Measurements from ENCODE around the gene VAMP5.

Gene VAMP5

GRCh38 chr2:85578243-85579180 lies 5.7 kb upstream of the VAMP5 start:
- FAIRE-seq (no peak), DNase-seq (ENCODE audit: insufficient read length, low spot score) (no peak)
- TF ChIP-seq CTCF (IDR thresholded peaks at IDR 0.05; ENCODE audit: insufficient read depth, missing control alignments) = no peak

- DNase-seq (ENCODE audit: insufficient read length, low spot score) (no peak), FAIRE-seq (no peak)
- no peak for TF ChIP-seq CTCF (IDR thresholded peaks at IDR 0.05; ENCODE audit: insufficient read depth, missing control alignments)
These were observed 4.8 kb upstream of the VAMP5 start for GRCh38 chr2:85579266-85579935.

- FAIRE-seq (no peak), DNase-seq (ENCODE audit: insufficient read length, low spot score) (no peak)
- no peak for TF ChIP-seq CTCF (IDR thresholded peaks at IDR 0.05; ENCODE audit: insufficient read depth, missing control alignments)
These were observed 4.0 kb upstream of the VAMP5 start for GRCh38 chr2:85580206-85580605.

GRCh38 chr2:85582492-85582891 lies 1.7 kb upstream of the VAMP5 start:
- DNase-seq (ENCODE audit: insufficient read length, low spot score) (no peak), FAIRE-seq (no peak)
- TF ChIP-seq CTCF (IDR thresholded peaks at IDR 0.05; ENCODE audit: insufficient read depth, missing control alignments) = no peak

GRCh38 chr2:85583667-85584353 lies 421 bp upstream of the VAMP5 start:
- no peak for DNase-seq (ENCODE audit: insufficient read length, low spot score)

More at GRCh38 chr2:85583667-85584353, 421 bp upstream of the VAMP5 start:
- TF ChIP-seq CTCF (IDR thresholded peaks at IDR 0.05; ENCODE audit: insufficient read depth, missing control alignments) = no peak
- FAIRE-seq = no peak

Data from D721Med (cell line).